Esophagus squamous epithelium (tissue), 4 donors: ENCODE measurements around the gene CD200.

ENCODE experiments used
- POLR2A ChIP-seq, 4 donors: fragments of 450-650 bp; IDR thresholded peaks; one replicate each; pipeline ENCODE4 v1.6.1; 2017; ENCODE audit warnings: antibody characterized with exemption in 4 of 4, mild to moderate bottlenecking in 4 of 4, moderate library complexity in 3 of 4
- TF ChIP-seq, protein P1 (sequence below), 6 experiments: fragments of 450-650 bp in 4 of 6; fragments of 200-600 bp in 2 of 6; sonication (generic) in 2 of 6; IDR thresholded peaks; one replicate each; pipeline ENCODE4 v1.5.1; 2016 to 2019; ENCODE audit warnings: antibody characterized with exemption in 6 of 6, mild to moderate bottlenecking in 4 of 6, moderate library complexity in 4 of 6

GRCh38 chr3:112407888-112408702 is 75.1 kb downstream of the CD200 start:
- TF ChIP-seq, protein P1, sequence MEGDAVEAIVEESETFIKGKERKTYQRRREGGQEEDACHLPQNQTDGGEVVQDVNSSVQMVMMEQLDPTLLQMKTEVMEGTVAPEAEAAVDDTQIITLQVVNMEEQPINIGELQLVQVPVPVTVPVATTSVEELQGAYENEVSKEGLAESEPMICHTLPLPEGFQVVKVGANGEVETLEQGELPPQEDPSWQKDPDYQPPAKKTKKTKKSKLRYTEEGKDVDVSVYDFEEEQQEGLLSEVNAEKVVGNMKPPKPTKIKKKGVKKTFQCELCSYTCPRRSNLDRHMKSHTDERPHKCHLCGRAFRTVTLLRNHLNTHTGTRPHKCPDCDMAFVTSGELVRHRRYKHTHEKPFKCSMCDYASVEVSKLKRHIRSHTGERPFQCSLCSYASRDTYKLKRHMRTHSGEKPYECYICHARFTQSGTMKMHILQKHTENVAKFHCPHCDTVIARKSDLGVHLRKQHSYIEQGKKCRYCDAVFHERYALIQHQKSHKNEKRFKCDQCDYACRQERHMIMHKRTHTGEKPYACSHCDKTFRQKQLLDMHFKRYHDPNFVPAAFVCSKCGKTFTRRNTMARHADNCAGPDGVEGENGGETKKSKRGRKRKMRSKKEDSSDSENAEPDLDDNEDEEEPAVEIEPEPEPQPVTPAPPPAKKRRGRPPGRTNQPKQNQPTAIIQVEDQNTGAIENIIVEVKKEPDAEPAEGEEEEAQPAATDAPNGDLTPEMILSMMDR (IDR thresholded peaks at IDR 0.05): no peak
- TF ChIP-seq POLR2A (IDR thresholded peaks at IDR 0.05): no peak
